GM23338 (cell line): ENCODE measurements around the gene ABL1.

ENCODE experiments used
- CTCF ChIP-seq, 2 experiments: fragments of 200-600 bp in 1 of 2; sonication (generic) in 1 of 2; conservative IDR thresholded peaks; 2 replicates each; pipeline versions ENCODE4 v1.5.1 to v1.6.1; 2016 to 2017; ENCODE audit warnings: antibody characterized with exemption in 2 of 2, low read depth in 2 of 2, mild to moderate bottlenecking in 2 of 2, moderate library complexity in 1 of 2
- EZH2 ChIP-seq: fragments of 200-600 bp; sonication (generic); IDR thresholded peaks from one replicate; pipeline ENCODE4 v1.8.0; 2017; ENCODE audit warnings: antibody characterized with exemption, mild to moderate bottlenecking, low read depth; ENCODE audit not compliant: unreplicated experiment
- EZH2phosphoT487 ChIP-seq: fragments of 200-600 bp; sonication (generic); IDR thresholded peaks from one replicate; pipeline ENCODE4 v1.8.1; 2018; ENCODE audit warnings: antibody characterized with exemption; ENCODE audit not compliant: unreplicated experiment

- TF ChIP-seq CTCF (conservative IDR thresholded peaks at IDR 0.05; ENCODE audit: low read depth in 2 of 2): no peak
- no peak for TF ChIP-seq EZH2phosphoT487
- TF ChIP-seq EZH2: no peak
Observed at GRCh38 chr9:130842545-130842944, 7.5 kb downstream of the ABL1 start.
